LHCN-M2 (cell line): Measurements from ENCODE around the gene NSUN5. TPM values are rescaled to one million over a fixed set of nuclear protein-coding genes. Genes with fewer than 3 reads are reported as not detected.
A peak's percentile ranks its signal among the peaks of the same experiment; 100 is the strongest.
"Not testable (repeated sequence)": the region's sequence is repeated elsewhere in the genome, so short reads cannot be mapped to it uniquely, and the experiment has no call there.

ENCODE experiments used
- DNase-seq: peaks from one replicate; pipeline ENCODE4 v3.0.0-alpha.2; 2012; ENCODE audit warnings: low read depth
- polyA plus RNA-seq: library from polyadenylated mRNA; unstranded; fragments of >200 nt; gene quantifications from one replicate; pipeline ENCODE4 v1.2.1, GENCODE V29; 2012; ENCODE audit warnings: missing spikeins
- total RNA-seq: library from RNA; depleted of rRNA; stranded (reverse); fragments of >200 nt; gene quantifications from 2 replicates; pipeline ENCODE4 v1.2.3, GENCODE V29; 2014; rRNA removed

NSUN5 gene
- total RNA-seq, result 50.5 and 53.9 TPM in 2 replicates
- 29.3 TPM for polyA plus RNA-seq

DNA sequence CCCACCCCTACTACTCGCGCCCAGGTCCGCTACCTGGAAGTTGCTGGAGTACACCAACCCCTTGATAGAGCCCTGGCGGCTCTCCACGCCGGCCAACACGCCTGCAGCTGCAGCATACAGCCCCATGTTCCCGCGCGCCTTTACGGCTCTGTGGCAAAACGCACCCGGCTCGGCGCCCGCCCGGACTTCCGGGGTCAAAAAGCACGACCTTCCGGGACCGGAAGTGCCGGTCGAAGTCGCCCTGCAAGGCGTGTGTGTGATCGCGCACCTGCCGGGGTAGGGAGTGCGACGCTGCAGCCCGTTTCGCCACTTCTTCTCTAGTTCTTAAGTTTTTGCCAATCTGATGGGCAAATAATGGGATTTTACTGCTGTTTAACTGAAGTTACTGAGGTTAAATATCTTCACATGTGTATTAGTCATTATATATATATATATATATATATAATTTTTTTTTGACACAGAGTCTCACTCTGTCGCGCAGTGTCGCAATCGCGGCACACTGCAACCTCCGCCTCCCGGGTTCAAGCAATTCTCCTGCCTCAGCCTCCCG lies at the start of gene NSUN5:
TSS of gene NSUN5 (minus strand) at position 162 of the 550 bp plus-strand sequence. CDS start at position 126, 36 bp downstream.
- peak; percentile 83 for DNase-seq

DNA sequence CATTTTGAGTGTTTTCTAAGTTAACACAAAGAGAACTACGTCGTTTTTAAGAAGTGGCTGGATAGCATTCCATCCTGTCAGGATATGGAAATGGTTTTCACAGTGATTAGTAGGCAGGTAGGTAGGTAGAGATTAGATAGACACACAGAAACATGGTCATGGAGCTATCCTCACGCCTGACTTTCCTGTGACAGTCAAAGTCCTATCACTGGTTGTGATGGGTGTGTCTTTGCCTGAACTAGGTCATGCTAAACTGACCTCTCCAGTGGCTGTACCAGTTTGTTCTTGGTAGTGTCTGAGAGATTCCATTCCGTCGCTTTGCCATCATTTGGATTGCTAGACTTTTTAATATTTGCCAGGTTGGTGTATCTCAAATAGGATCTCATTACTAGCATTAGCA lies 47.5 kb upstream of the NSUN5 start:
- DNase-seq, result no peak

DNA sequence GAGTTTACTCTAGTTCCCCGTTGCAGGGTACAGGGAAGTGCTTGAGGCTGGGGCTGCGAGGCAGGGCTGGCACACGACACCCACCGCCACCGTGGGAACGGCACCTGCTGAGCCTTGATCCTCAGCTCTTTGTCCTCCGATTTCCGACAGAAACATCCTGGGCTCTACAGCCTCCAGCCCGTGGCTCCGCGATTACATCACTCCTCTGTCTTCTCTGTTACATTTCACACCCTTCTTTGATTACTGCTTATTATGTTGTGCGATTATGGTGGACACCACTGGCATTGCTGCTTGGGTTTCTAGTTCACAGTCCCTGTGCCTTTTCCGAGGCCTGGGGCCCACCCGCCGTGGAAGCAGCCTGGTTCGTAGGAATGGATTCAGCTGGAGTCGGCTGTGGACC lies 46.2 kb upstream of the NSUN5 start:
- DNase-seq, result no peak

DNA sequence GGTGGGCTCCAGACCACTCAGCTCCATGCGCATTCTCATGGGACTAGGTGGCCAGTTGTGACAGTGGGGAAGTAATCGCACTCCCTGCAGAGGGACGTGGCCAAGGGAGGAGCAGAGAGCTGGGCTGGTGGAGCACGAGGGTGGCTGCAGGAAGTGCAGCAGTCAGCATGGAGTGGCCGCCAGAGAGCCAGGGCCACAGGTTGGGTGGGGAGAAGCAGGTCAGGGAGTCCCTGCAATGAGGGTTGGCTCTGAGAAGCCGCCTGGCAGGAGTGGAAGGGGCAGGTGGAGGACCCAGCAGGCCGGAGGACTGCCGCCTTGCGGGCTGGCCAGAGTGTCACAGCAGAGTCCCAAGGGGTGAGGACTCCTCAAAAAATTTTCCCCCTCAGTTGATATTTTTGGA lies 45.6 kb upstream of the NSUN5 start:
- no peak for DNase-seq

DNA sequence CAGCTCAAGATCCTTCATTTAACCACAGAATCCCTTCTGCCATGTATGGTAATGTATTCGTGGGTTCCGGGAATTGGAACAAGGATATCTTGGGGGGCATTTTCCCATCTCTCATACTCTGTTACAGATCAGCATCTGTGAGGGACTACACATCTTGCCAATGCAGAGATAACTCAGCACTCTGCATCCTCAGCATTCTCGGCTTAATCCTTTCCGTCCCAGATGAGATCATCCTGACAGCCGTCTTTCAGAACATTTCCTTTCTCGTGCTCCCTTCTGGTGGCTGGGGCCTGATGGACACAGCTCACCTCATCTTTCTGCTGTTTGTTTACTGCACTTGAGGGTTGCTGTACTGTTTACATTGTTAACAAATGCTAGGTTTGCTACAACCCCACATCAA lies 44.6 kb upstream of the NSUN5 start:
- peak; percentile 55 for DNase-seq

DNA sequence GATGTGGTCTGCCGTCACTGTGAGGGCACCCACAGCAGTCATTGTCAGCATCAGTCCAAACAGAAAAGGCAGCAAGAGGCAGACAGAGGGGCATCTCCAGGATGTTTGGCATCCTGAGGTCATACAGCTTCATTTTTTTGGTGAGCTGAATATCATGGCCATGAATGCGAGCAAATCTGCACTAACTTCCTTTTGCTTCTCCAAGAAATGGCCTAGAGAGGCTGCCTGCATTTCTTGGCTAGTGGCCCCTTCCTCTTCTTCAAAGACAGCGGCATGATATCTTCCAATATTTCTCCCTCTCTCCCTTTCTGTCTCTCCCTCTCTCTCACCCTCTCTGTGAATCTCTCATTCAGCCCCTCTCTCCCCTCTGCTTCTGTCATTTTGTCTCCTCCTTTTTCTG lies 44.2 kb upstream of the NSUN5 start:
- no peak for DNase-seq

DNA sequence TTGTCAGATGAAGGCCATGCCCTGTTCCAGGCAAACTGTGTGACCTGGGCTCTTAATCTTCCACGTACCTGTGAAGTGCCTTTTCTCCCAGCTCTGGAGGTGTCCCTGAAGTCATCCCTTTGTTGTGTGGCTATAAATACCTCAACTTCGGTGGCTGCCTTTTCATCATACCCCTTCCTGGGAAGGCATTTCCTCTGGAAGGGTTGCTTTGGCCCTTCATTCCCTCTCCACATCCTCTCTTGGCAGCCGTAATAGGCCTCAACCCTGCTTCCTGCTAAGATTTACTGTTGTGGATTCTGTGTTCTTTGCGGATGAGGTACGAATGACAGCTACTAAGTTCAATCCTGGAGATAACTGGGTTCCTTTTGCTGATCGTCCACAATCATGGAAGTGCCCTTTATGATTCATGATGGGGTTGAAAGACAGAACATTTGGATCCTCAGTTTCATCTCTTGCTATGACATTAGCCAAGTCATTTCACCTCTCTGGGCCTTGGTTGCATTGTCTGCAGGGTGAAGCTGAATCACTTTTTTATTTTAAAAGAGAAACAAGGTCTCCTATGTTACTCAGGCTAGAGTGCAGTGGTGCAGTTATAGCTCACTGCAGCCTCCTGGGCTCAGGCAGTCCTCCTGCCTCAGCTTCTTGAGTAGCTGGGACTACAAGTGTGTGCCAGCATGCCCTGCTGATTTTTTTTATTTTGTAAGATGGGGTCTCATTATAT lies 43.0 kb upstream of the NSUN5 start:
- DNase-seq, result no peak

DNA sequence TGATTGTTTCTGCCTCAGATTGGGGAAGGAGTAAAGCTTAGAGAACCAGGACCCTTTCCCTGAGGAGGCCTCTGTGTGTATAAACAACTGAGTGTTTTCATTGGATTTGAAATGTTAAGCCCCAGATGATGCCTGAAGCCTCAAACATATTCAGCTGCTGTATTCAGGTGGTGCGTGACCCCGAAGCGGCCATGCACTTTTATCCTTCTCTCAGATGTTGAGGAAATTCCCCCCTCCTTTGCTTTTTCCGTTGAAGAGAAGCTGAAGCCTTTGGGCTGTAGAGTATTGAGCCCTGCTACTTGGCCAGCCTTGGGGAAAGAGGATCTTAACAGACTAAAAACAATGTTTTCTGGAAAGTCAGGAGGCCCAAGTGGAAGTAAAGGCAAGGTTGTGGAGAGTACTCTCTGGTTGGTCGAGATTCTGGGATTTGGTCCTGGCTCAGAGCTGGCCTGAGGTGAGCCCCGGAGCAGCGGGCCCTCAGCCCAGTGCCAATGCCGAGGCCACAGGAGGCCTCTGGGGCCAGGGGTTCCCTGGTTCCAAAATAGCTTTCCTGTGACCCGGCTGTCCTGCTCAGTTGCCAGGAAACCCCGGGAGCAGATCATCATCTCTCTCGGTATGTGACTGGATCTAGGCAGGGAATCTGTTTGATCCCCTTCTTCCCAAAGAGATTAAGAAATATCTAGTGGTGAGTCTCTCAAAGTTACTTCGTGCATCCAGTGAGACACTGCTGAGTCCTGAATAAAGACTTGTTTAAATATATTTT lies 41.9 kb upstream of the NSUN5 start:
- no peak for DNase-seq

DNA sequence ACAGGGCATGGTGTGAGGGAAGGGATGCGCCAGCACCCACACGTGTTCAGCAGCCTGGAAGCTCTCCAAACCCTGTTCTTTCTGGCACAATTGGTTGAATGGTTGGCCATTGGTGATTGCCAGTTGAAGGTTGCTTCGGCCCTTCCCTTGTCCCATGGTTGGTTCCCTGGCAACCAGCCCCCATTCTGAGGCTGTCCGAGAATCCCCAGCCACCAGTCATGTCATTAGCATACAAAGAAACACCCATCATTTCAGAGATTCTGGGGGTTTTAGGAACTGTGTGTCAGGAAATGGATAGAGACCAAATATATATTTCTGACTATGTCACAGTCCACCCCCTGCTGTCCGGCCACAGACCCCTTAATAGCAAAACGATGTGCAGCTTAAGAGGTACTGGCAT lies 41.1 kb upstream of the NSUN5 start:
- DNase-seq, result no peak

DNA sequence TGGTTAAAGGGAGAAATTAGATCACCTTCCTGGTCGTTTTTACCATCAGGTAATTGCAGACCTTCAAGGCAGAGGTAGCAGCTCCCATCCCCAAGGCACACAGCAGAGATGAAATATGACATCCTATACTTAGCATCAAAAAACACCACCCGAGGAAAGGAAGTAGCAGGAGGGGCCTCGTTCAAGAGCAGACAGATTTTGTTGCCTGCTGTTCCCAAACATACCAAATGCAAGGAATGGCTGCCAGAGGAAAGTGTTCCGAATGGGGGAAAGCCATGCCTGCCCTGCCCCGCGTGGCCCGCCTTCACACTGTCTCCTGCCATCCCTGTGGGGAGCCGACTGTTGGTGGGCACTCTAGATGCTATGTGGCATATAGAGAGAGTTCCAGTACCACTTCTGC lies 37.3 kb upstream of the NSUN5 start:
- no peak for DNase-seq

DNA sequence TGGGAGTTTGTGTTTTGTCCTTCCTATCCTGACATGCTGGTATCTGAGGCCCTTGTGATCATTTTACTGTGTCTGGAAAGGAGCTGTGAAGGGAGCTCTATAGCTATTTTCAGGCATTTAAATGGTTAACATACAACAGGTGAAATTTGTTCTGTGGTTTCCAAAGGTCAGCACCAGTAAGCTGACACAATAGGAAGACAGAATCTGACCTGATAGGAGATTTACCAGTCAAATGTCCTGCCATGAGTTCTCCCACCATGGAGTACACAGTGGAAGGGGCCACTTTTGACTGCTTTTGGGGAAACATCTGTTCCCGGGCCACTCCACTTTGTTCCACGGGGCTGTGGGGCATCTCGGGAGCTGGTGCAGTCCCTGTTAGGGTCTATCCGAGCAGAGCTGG lies 36.9 kb upstream of the NSUN5 start:
- no peak for DNase-seq

DNA sequence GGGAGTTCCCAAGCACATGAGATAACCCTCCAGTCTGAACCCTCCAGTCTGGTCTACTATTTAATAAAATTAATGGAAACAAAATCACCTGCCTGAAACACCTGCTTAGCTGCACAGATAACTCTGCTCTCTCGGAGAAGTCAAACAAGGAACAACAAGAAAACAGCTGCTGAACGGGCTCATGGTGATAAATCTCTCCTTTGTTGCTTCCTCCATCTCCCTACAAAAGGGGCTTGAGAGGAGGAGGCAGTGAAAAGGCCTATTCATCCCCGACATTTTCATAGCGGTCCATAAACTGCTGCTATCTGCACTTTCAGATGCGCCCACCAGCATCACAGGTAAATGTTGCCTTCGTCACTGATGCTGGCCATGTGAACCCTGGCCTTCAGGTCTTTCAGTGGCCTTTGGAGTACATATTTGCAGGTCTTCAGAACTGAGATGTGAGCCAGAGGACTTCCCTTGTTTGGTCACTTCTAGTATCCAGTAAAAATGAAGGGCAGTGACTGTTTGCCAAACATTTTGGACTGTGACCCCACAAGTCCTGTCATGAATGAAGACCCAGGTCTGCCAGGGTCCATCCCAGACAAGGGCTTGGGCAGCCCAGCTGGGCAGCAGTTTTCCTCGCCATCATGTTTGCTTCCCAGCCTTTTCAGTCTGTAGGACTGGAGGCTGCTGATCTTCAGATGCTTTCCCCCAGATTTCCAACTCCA lies 35.2 kb upstream of the NSUN5 start:
- no peak for DNase-seq

DNA sequence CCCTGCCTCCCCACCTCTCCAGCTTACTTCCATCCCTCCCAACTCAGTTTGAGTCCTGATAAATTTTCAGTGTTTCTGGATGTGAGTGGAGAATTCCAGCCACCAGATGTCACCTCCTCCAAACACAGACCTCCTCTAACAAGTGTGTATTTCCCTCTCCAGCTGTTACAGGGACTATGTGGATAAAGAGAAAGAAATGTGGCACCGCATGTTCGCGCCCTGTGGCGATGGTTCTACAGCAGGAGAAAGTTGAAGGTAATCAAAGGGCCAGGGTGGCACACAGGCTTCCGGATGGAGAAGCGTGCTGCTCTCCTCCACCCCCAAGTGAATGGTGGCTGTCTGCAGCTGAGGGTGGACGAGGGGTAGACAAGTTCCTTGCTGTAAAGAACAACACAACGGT lies 34.0 kb upstream of the NSUN5 start:
- DNase-seq, result peak; percentile 83

DNA sequence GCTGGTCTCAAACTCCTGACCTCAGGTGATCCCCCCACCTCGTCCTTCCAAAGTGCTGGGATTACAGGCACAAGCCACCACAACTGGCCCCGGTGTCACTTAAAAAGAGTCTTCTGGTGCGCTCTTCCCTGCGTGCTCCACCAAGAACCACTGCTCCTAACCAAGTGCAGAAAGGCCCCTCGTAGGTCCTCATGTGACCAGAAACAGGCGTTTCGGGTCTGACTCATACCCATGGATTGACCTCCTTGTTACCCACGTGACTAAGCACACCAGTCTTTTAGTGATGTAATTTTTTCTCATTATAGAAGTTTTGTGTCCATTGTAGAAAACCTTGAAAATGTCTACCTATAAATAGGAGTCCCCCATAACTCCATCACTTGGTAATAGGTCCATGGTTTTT lies 33.3 kb upstream of the NSUN5 start:
- DNase-seq, result peak; percentile 87

DNA sequence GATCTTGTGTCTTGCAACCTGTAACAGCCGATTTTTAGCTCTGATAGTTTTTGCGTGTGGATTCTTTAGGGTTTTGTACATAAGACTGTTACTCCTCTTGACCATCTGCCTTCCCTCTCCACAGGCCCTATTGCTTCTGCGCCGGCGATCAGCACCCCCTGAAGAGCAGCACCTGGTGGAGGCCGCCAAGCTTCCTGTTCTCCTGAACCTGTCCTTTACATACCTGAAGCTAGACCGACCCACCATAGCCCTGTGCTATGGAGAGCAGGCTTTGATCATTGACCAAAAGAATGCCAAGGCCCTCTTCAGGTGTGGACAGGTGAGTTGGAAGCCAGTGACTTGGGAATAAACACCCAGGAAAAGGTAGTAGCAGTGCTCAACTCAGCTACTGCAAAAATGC lies 31.9 kb upstream of the NSUN5 start:
- no peak for DNase-seq

DNA sequence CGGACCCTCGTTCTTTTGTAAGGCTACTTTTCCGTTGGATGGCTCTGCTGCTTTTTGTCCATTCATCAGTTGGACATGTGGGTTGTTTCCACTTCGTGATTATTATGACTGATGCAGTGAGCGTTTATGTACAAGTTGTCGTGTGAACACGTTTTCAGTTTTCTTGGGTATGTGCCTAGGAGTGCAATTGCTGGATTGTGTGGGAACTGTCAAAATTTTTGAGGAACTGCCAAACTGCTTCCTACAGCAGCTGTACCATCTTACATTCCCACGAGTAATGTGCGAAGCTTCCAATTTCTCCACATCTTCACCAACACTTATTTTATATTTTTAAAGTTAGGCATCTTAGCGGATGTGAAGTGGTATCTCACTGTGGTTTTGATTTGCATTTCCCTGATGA lies 29.7 kb upstream of the NSUN5 start:
- DNase-seq, result peak; percentile 52

DNA sequence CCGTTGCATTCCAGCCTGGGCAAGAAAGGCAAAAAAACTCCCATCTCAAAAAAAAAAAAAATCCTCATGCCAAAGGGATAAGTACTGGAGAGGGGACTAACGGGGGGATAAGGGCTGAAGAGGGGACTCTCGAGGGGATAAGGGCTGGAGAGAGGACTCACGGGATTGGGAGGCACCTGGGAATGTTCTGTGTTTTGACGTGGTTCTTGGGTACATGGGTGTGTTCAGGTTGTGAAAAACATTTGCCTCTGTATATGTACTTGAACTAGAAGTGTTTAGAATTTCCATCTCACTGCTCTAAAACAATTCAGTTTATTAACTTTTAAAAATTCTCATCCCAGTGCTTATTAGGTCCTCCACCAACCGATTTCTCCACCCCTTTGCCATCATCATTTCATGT lies 23.8 kb upstream of the NSUN5 start:
- DNase-seq, result no peak

DNA sequence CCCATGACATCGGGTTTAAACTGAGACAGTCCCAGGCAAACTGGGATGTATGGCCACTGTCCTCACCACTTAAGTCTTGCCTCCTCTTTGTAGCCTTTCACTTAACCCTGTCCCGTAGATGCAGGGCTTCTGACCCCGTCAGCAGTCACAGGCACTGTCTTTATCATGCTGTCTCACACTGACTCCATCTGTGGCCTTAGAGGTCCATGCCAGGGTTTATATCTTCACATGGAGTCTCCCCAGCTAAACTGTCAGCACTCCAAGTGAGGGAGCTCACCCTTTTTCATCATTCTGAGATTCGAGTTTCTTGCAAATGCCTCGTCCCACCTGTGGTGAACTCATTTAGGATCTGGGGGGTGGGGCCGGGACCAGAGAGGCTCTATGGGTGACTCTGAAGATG lies 22.1 kb upstream of the NSUN5 start:
- DNase-seq, result no peak

DNA sequence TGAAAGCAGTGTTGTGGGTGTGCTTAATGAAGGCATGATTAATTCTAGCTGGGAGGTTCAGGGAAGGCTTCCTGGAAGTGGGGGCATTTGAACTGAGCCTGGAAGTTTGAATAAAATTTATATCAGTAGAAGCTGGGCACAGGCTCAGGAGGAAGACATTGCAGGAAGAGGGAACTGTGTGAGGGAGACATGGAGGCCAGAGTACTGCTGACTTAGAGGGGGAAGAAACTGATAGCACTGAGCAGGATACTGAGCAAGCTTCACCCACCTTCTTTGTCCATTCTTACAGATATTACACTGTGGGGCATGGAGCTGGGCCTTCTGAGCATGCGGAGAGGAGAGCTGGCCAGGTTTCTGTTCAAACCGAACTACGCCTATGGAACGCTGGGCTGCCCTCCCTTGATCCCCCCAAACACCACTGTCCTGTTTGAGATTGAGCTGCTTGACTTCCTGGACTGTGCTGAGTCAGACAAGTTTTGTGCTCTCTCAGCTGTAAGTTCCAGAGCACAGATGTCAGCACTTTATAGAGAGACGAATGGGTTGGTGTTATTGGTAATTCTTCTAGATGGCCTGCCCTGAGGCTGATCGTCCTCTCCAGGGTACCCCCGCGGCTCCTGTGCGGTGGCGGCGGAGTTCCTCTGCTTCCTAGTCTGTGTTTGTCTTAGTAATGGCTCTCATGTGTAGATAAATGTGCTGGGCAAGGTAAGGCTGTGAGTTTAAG lies 21.4 kb upstream of the NSUN5 start:
- DNase-seq, result no peak

DNA sequence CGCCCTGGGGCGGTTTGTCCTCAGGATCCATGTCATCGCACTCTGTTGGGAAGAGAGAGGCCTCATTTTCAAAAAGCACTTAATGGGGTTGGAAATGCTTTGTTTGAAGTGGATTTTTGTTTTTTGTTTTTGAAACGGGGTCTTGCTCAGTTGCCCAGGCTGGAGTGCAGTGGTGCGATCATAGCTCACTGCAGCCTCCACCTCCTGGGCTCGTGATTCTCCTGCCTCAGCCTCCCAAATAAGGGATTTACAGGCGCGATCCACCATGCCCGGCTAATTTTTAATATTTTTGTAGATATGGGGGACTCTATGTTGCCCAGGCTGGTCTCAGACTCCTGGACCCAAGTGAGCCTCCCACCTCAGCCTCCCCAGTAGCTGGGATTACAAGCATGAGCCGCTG lies 20.1 kb upstream of the NSUN5 start:
- no peak for DNase-seq

DNA sequence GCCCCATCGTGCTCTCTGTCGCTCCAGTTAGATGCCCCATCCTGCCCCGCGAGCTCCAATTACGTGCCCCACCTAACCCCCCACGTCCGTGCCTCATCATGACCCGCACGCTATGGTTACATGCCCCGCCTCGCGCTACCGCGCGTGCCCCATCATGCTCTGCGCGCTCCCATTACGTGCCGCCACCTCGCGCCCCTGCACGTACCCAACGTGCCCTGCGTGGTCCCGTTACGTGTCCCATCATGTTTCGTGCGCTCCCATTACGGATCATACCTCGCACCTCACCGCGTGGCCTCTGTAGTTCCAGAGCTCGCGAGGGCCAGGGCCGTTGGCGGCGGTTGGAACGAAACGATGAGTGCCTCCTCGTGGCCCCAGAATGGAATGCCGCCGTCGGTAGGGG lies 19.3 kb upstream of the NSUN5 start, which contains the start of the genes FKBP6 and TRIM50:
TSS of gene FKBP6 (plus strand) at position 240 of the 400 bp plus-strand sequence. CDS start 268 bp downstream, outside the sequence.
TSS of gene TRIM50 (minus strand) at position 161 of the 400 bp plus-strand sequence. CDS start 3,295 bp downstream, outside the sequence.
- DNase-seq, result not testable (repeated sequence)
